IMR-90 (cell line): ENCODE data around the gene CCL19. TPM values are rescaled to one million over a fixed set of nuclear protein-coding genes. Genes with fewer than 3 reads are reported as not detected.

Experiments used
- ATAC-seq: fragments of 200-7000 bp; cut with Tn5 transposase; 2 replicates; pipeline ENCODE4 v1.9.1; 2020; ENCODE audit warnings: low read depth, mild to moderate bottlenecking, moderate library complexity
- BruUV-seq: library from RNA; stranded (reverse); fragments of 400-500 nt; replicated peaks from 2 replicates; lab custom pipeline; 2021; lab: Mats Ljungman, UMichigan
- CTCF ChIA-PET: fragments of 300-600 bp; formaldehyde crosslinking; extraction: SDS; loops from one replicate; lab custom pipeline; 2021; ENCODE audit warnings: antibody characterized with exemption; lab: Yijun Ruan, JAX
- POLR2A ChIA-PET: fragments of 300-600 bp; sonication (Branson Sonifier 250); formaldehyde crosslinking; loops from one replicate; lab custom pipeline; 2022; ENCODE audit warnings: antibody characterized with exemption; ENCODE audit not compliant: unreplicated experiment; lab: Charles Lee
- DNase-seq: peaks from one replicate; pipeline ENCODE4 v3.0.0; 2013
- H2AFZ ChIP-seq: replicated peaks from 2 replicates; pipeline ENCODE3; 2013; ENCODE audit warnings: low read length, mild to moderate bottlenecking; ENCODE audit not compliant: poor library complexity
- H2AK5ac ChIP-seq: 2 replicates; pipeline ENCODE4 v1.6.1; 2013; ENCODE audit warnings: low read depth, low read length, inconsistent platforms
- H2AK9ac ChIP-seq: replicated peaks from 2 replicates; pipeline ENCODE3; 2013; ENCODE audit warnings: mild to moderate bottlenecking, low read depth, low read length, moderate library complexity; ENCODE audit not compliant: poor library complexity
- H2BK120ac ChIP-seq: 2 replicates; pipeline ENCODE4 v1.6.1; 2013; ENCODE audit warnings: low read depth, low read length, inconsistent platforms
- H2BK15ac ChIP-seq: 3 replicates; pipeline ENCODE4 v1.6.1; 2013; ENCODE audit warnings: low read depth, low read length, inconsistent platforms
- H2BK20ac ChIP-seq: 2 replicates; pipeline ENCODE4 v1.6.1; 2013; ENCODE audit warnings: low read depth, mild to moderate bottlenecking, inconsistent platforms, low read length, moderate library complexity
- H2BK5ac ChIP-seq: 2 replicates; pipeline ENCODE4 v1.6.1; 2013; ENCODE audit warnings: mild to moderate bottlenecking, low read depth, low read length, inconsistent platforms; ENCODE audit not compliant: poor library complexity, severe bottlenecking
- H3K14ac ChIP-seq: replicated peaks from 2 replicates; pipeline ENCODE4 v1.6.1; 2013; ENCODE audit warnings: low read depth, low read length, inconsistent platforms
- H3K18ac ChIP-seq: 2 replicates; pipeline ENCODE4 v1.6.1; 2013; ENCODE audit warnings: low read depth, low read length, control low read depth
- H3K23ac ChIP-seq: 2 replicates; pipeline ENCODE4 v1.6.1; 2013; ENCODE audit warnings: low read depth, low read length, inconsistent platforms
- H3K27ac ChIP-seq: 2 replicates; pipeline ENCODE4 v1.5.1; 2013; ENCODE audit warnings: mild to moderate bottlenecking, control low read depth, low read length; ENCODE audit not compliant: insufficient read depth
- H3K27me3 ChIP-seq: 2 replicates; pipeline ENCODE4 v1.6.1; 2013; ENCODE audit warnings: low read length; ENCODE audit not compliant: control insufficient read depth, insufficient read depth
- H3K36me3 ChIP-seq: 2 replicates; pipeline ENCODE4 v1.6.1; 2013; ENCODE audit warnings: low read length, mixed read lengths; ENCODE audit not compliant: control insufficient read depth, insufficient read depth
- H3K4ac ChIP-seq: 2 replicates; pipeline ENCODE4 v1.6.1; 2013; ENCODE audit warnings: low read depth, low read length, inconsistent platforms
- H3K4me1 ChIP-seq: 2 replicates; pipeline ENCODE4 v1.6.1; 2013; ENCODE audit warnings: low read length, mixed read lengths; ENCODE audit not compliant: control insufficient read depth, insufficient read depth
- H3K4me2 ChIP-seq: 2 replicates; pipeline ENCODE4 v1.6.1; 2013; ENCODE audit warnings: low read depth, mild to moderate bottlenecking, control low read depth, low read length, moderate library complexity
- H3K4me3 ChIP-seq: 2 replicates; pipeline ENCODE4 v1.5.1; 2013; ENCODE audit warnings: low read depth, mild to moderate bottlenecking, control low read depth, low read length, moderate library complexity; ENCODE audit not compliant: insufficient read depth
- H3K56ac ChIP-seq: 2 replicates; pipeline ENCODE4 v1.6.1; 2013; ENCODE audit warnings: low read length, inconsistent platforms; ENCODE audit not compliant: insufficient read depth; ENCODE audit errors: extremely low read depth
- H3K79me1 ChIP-seq, 2 experiments: 2 replicates each; pipeline ENCODE4 v1.6.1; 2013; ENCODE audit warnings: low read length in 2 of 2, inconsistent platforms in 1 of 2, low read depth in 1 of 2
- H3K9ac ChIP-seq: 2 replicates; pipeline ENCODE4 v1.6.1; 2013; ENCODE audit warnings: low read depth, low read length, control low read depth
- H3K9me1 ChIP-seq: 2 replicates; pipeline ENCODE4 v1.6.1; 2013; ENCODE audit warnings: low read length, inconsistent platforms; ENCODE audit not compliant: insufficient read depth
- H3K9me3 ChIP-seq: 2 replicates; pipeline ENCODE4 v1.6.1; 2013; ENCODE audit warnings: low read length; ENCODE audit not compliant: control insufficient read depth, insufficient read depth
- H4K20me1 ChIP-seq: 2 replicates; pipeline ENCODE4 v1.6.1; 2013; ENCODE audit warnings: low read length, inconsistent platforms; ENCODE audit not compliant: insufficient read depth
- H4K5ac ChIP-seq: 2 replicates; pipeline ENCODE4 v1.6.1; 2013; ENCODE audit warnings: mild to moderate bottlenecking, low read depth, low read length, control low read depth
- H4K8ac ChIP-seq, 2 experiments: 2 replicates each; pipeline ENCODE4 v1.6.1; 2013; ENCODE audit warnings: low read depth in 2 of 2, low read length in 2 of 2, control low read depth in 1 of 2, inconsistent platforms in 1 of 2
- H4K91ac ChIP-seq: 2 replicates; pipeline ENCODE4 v1.6.1; 2013; ENCODE audit warnings: low read depth, low read length, inconsistent platforms; ENCODE audit not compliant: insufficient read depth
- BHLHE40 ChIP-seq: fragments of 150-350 bp; IDR thresholded peaks from 2 replicates; pipeline ENCODE4 v1.6.1; 2016; ENCODE audit warnings: mild to moderate bottlenecking, low read depth, low read length
- CEBPB ChIP-seq: IDR thresholded peaks from 2 replicates; pipeline ENCODE4 v1.6.1; 2012; ENCODE audit warnings: low read depth, low read length, improper control_type of control experiment
- CHD1 ChIP-seq: IDR thresholded peaks from 2 replicates; pipeline ENCODE4 v1.6.1; 2012; ENCODE audit warnings: low read depth, low read length, improper control_type of control experiment
- FOS ChIP-seq: fragments of 150-350 bp; IDR thresholded peaks from 2 replicates; pipeline ENCODE4 v1.6.1; 2016; ENCODE audit warnings: low read depth, low read length
- MAFK ChIP-seq: IDR thresholded peaks from 2 replicates; pipeline ENCODE4 v1.6.1; 2012; ENCODE audit warnings: low read depth, low read length, improper control_type of control experiment
- MAZ ChIP-seq: IDR thresholded peaks from 2 replicates; pipeline ENCODE4 v1.6.1; 2012; ENCODE audit warnings: low read depth, mild to moderate bottlenecking, low read length, improper control_type of control experiment, moderate library complexity, borderline replicate concordance
- NFE2L2 ChIP-seq: fragments of 150-350 bp; IDR thresholded peaks from 2 replicates; pipeline ENCODE4 v1.6.1; 2016; ENCODE audit warnings: low read depth, mild to moderate bottlenecking, low read length
- POLR2A ChIP-seq: IDR thresholded peaks from 2 replicates; pipeline ENCODE4 v1.6.1; 2012; ENCODE audit warnings: mild to moderate bottlenecking, low read depth, low read length
- RAD21 ChIP-seq: IDR thresholded peaks from 2 replicates; pipeline ENCODE4 v1.6.1; 2012; ENCODE audit warnings: low read length, improper control_type of control experiment
- RCOR1 ChIP-seq: IDR thresholded peaks from 2 replicates; pipeline ENCODE4 v1.6.1; 2012; ENCODE audit warnings: mild to moderate bottlenecking, low read length, improper control_type of control experiment; ENCODE audit not compliant: insufficient replicate concordance
- RFX5 ChIP-seq: IDR thresholded peaks from 2 replicates; pipeline ENCODE4 v1.8.0; 2012; ENCODE audit warnings: low read depth, mild to moderate bottlenecking, low read length, moderate library complexity
- SMC3 ChIP-seq: fragments of 150-350 bp; IDR thresholded peaks from 2 replicates; pipeline ENCODE4 v1.6.1; 2016; ENCODE audit warnings: low read depth, mild to moderate bottlenecking, antibody characterized with exemption, low read length, moderate library complexity
- USF2 ChIP-seq: fragments of 150-350 bp; IDR thresholded peaks from 2 replicates; pipeline ENCODE4 v1.6.1; 2017; ENCODE audit warnings: mild to moderate bottlenecking, antibody characterized with exemption, low read length, low read depth
- WGBS, 2 experiments: methylation state at CpG; one replicate each; pipeline versions ENCODE4 v1.1.5 to v1.1.7; 2013; ENCODE audit warnings: missing lambda C conversion rate in 2 of 2; ENCODE audit not compliant: insufficient read length in 1 of 2; ENCODE audit errors: extremely low coverage in 2 of 2; 5-methylcytosine and 5-hydroxymethylcytosine counted together
- dilution Hi-C: fragments of 300-500 bp; cut with HindIII; formaldehyde crosslinking; loops from one replicate; pipeline ENCODE4 v1.14.3; 2018; ENCODE audit warnings: low sequenced_read_pairs; ENCODE audit not compliant: unreplicated experiment
- in situ Hi-C: fragments of 300-500 bp; cut with MboI; formaldehyde crosslinking; loops from 3 replicates; pipeline ENCODE4 v1.14.3; 2019; ENCODE audit warnings: low sequenced_read_pairs, inconsistent platforms, mixed read lengths
- intact Hi-C: fragments of 100-400 bp; cut with micrococcal nuclease; formaldehyde crosslinking; loops from 2 replicates; pipeline ENCODE4 v1.10.0; 2022
- polyA plus RNA-seq, 3 experiments: library from polyadenylated mRNA; depleted of rRNA; stranded (reverse); fragments of >200 nt; gene quantifications; 2 replicates each; pipeline ENCODE4 v1.2.3, GENCODE V29; 2012; ENCODE audit warnings: low replicate concordance in 1 of 3
- total RNA-seq: library from RNA; depleted of rRNA; stranded (reverse); fragments of >200 nt; gene quantifications from 2 replicates; pipeline ENCODE4 v1.2.3, GENCODE V29; 2012
- TF ChIP-seq, protein P1 (sequence below): conservative IDR thresholded peaks from 2 replicates; pipeline ENCODE4 v1.5.1; 2012; ENCODE audit warnings: mild to moderate bottlenecking, low read depth, low read length, improper control_type of control experiment
- TF ChIP-seq, protein P2 (sequence below): fragments of 150-350 bp; IDR thresholded peaks from 2 replicates; pipeline ENCODE4 v1.6.1; 2016; ENCODE audit warnings: low read depth, mild to moderate bottlenecking, low read length, moderate library complexity, borderline replicate concordance

Gene CCL19
- total and polyA plus RNA-seq, 2 of the 4 experiments (the other 2 are of a cell fraction), result not detected

DNA sequence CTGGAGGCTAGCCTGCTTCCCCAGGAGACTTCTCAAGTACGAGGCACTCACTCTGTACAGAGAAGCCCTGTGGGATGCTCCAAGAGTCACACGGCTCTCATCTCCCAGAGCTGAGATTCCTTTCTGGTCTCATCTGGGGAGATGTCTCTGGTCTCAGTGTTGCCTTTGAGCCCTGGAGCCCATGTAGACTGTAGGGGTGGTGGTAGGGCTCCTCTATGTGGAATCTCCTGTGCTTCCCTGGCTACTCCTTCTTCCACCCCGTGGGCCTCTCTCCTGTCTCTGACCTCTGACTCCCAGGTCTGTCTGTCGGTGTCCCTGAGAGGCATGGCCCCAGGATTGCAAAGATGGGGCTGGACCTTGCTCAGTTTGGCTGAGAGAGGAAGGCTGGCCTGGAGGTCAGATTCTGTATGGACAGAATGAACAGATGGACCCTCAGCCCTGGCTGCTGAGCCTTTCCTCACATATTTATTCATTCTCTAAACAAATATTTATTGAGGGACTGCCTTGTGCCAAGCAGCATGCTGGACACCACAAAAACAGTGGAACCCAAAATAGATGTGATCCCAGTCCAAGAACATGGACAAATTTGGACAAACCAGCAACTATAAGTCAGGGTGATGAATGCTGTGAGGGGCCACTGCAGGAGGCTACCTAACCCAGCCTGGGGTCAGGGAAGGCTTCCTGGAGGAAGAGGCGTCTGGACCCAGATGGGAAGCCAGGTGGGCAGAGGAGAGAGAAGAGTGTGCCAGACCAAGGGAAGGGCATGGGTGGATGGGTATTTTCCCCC, 2.6 kb downstream of the CCL19 start:
- no peak overlapping the region for H2BK5ac ChIP-seq
- no peak for ATAC-seq
- DNase-seq, result no peak
- no peak overlapping the region for H3K14ac ChIP-seq
- CTCF ChIA-PET, result interaction anchor here (1.0 kb wide), 1 partner anchor 14 kb away, joined by 3 read pairs; no protein-coding TSS in a partner anchor
- H3K4ac ChIP-seq, result no peak overlapping the region
- dilution Hi-C loops (no loop called here), intact Hi-C loops (no loop called here), in situ Hi-C loops (no loop called here)
- H2AK9ac ChIP-seq, result no peak overlapping the region
- no peaks in the 10 kb centered on the region; the same call in 1 of the 2 replicates for H3K4me1 ChIP-seq
- H3K27ac ChIP-seq, result no peak overlapping the region
- H4K20me1 ChIP-seq, result no peaks in the 10 kb centered on the region; the same call in 1 of the 2 replicates
- WGBS, 2 experiments, result no CpG with 5 or more reads among the region's 5 CpGs
- no peak overlapping the region for H4K5ac ChIP-seq
- no peak overlapping the region for H2BK15ac ChIP-seq
- no peak overlapping the region for H3K9ac ChIP-seq
- H3K27me3 ChIP-seq, result no peaks in the 10 kb centered on the region
- H2AFZ ChIP-seq, result no peak overlapping the region
- no peak overlapping the region for H3K23ac ChIP-seq
- no peak overlapping the region for H3K56ac ChIP-seq
- no peaks in the 10 kb centered on the region for H3K79me1 ChIP-seq
- H4K8ac ChIP-seq, result no peak overlapping the region
- 0 out of 2 replicates have a peak, but pooled peaks cover 7% of the 10 kb centered on the region for H3K9me1 ChIP-seq
- no peak overlapping the region for H2BK120ac ChIP-seq
- H3K9me3 ChIP-seq, result no peaks in the 10 kb centered on the region
- H4K91ac ChIP-seq, result no peak overlapping the region
- no peak overlapping the region for H3K18ac ChIP-seq
- no peak overlapping the region for H2BK20ac ChIP-seq
- H3K4me2 ChIP-seq, result no peak overlapping the region
- BruUV-seq, result no TSS peak
- POLR2A ChIA-PET, result no interaction called here
- H3K36me3 ChIP-seq, result no peaks in the 10 kb centered on the region
- H2AK5ac ChIP-seq, result no peak overlapping the region
- no peak overlapping the region for H3K4me3 ChIP-seq
- TF ChIP-seq RFX5 (no peak), SMC3 (no peak), POLR2A (no peak), RAD21 (no peak), RCOR1 (no peak), BHLHE40 (no peak), NFE2L2 (no peak), FOS (no peak), MAFK (no peak), USF2 (no peak), CHD1 (no peak), MAZ (no peak), CEBPB (no peak)
- TF ChIP-seq, protein P1, sequence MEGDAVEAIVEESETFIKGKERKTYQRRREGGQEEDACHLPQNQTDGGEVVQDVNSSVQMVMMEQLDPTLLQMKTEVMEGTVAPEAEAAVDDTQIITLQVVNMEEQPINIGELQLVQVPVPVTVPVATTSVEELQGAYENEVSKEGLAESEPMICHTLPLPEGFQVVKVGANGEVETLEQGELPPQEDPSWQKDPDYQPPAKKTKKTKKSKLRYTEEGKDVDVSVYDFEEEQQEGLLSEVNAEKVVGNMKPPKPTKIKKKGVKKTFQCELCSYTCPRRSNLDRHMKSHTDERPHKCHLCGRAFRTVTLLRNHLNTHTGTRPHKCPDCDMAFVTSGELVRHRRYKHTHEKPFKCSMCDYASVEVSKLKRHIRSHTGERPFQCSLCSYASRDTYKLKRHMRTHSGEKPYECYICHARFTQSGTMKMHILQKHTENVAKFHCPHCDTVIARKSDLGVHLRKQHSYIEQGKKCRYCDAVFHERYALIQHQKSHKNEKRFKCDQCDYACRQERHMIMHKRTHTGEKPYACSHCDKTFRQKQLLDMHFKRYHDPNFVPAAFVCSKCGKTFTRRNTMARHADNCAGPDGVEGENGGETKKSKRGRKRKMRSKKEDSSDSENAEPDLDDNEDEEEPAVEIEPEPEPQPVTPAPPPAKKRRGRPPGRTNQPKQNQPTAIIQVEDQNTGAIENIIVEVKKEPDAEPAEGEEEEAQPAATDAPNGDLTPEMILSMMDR, result no peak
- TF ChIP-seq, protein P2, sequence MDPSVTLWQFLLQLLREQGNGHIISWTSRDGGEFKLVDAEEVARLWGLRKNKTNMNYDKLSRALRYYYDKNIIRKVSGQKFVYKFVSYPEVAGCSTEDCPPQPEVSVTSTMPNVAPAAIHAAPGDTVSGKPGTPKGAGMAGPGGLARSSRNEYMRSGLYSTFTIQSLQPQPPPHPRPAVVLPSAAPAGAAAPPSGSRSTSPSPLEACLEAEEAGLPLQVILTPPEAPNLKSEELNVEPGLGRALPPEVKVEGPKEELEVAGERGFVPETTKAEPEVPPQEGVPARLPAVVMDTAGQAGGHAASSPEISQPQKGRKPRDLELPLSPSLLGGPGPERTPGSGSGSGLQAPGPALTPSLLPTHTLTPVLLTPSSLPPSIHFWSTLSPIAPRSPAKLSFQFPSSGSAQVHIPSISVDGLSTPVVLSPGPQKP, result no peak
